Fibroblast of the aortic adventitia (primary cell): ENCODE measurements around the gene PRKACB. TPM values are rescaled to one million over a fixed set of nuclear protein-coding genes. Genes with fewer than 3 reads are reported as not detected.
"Not testable (repeated sequence)": the region's sequence is repeated elsewhere in the genome, so short reads cannot be mapped to it uniquely, and the experiment has no call there.

Source experiments
- DNase-seq: peaks from one replicate; pipeline ENCODE4 v3.0.0-alpha.2; 2010; ENCODE audit warnings: low read depth
- H3K4me3 ChIP-seq: 2 replicates; pipeline ENCODE4 v1.5.1; 2011; ENCODE audit warnings: low read depth, mild to moderate bottlenecking, control low read depth, low read length, moderate library complexity
- CTCF ChIP-seq: IDR thresholded peaks from 2 replicates; pipeline ENCODE4 v1.5.1; 2011; ENCODE audit warnings: mild to moderate bottlenecking, low read length, control low read depth, inconsistent platforms; ENCODE audit not compliant: insufficient read depth
- total RNA-seq: library from RNA; depleted of rRNA; stranded (reverse); fragments of >200 nt; gene quantifications from 2 replicates; pipeline ENCODE4 v1.2.3, GENCODE V29; 2012; ENCODE audit warnings: low replicate concordance

Gene PRKACB
- total RNA-seq, 1 donor: 30.3 TPM

DNA sequence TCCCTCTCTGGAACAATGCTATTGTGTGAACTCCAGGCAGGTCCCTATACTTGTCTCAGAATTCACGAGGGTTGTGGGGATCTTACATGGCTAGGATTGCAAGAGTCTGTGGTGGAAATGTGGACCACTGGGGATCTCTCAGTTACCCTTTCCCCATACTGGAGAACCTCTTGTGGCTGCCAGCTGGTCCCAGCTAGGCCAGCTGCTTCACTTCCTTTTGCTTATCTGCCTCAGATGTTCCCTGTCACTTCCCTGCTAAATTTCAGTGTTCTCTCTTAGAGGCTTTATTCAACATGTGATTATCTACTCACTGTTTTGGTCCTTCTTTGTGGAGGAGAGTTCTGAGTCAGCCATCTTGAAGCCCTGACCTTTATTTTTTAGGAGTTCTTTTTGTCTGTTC, 81.6 kb downstream of the PRKACB start:
- TF ChIP-seq CTCF: no peak
- H3K4me3 ChIP-seq: no peak overlapping the region
- DNase-seq: no peak

- not testable (repeated sequence) for DNase-seq
Observed at GRCh38 chr1:84232676-84233075, 88.6 kb downstream of the PRKACB start.

GRCh38 chr1:84236256-84236655, 92.2 kb downstream of the PRKACB start:
- TF ChIP-seq CTCF: no peak
- DNase-seq: no peak

More at GRCh38 chr1:84232676-84233075, 88.6 kb downstream of the PRKACB start:
- not testable (repeated sequence) for H3K4me3 ChIP-seq

GRCh38 chr1:84242641-84243040, 98.6 kb downstream of the PRKACB start:
- no peak for DNase-seq
- TF ChIP-seq CTCF: no peak
- no peak overlapping the region for H3K4me3 ChIP-seq

More at GRCh38 chr1:84236256-84236655, 92.2 kb downstream of the PRKACB start:
- no peak overlapping the region for H3K4me3 ChIP-seq

DNA sequence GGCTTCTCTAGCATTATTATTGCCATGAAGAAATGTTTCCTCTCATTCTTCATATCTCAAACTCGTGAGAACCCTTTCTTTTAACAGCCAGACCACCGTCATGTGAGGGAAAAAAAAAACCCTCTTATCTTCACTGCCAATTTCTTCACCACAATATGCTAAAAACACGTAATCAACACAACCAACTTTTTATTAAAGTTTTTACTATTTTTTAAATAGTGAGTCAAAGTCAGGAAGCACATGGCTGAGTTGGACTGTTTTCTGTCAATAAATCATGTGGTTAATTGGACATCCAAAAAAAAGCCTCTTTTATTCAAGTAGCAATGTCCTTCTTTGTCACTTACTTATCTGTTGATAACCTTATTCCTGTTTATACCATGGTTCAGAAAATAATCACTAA, 101.5 kb downstream of the PRKACB start:
- H3K4me3 ChIP-seq: no peak overlapping the region
- peak; percentile 46 for DNase-seq
- no peak for TF ChIP-seq CTCF

GRCh38 chr1:84246213-84246612, 102.1 kb downstream of the PRKACB start:
- H3K4me3 ChIP-seq: no peak overlapping the region
- no peak for TF ChIP-seq CTCF
- DNase-seq: no peak

DNA sequence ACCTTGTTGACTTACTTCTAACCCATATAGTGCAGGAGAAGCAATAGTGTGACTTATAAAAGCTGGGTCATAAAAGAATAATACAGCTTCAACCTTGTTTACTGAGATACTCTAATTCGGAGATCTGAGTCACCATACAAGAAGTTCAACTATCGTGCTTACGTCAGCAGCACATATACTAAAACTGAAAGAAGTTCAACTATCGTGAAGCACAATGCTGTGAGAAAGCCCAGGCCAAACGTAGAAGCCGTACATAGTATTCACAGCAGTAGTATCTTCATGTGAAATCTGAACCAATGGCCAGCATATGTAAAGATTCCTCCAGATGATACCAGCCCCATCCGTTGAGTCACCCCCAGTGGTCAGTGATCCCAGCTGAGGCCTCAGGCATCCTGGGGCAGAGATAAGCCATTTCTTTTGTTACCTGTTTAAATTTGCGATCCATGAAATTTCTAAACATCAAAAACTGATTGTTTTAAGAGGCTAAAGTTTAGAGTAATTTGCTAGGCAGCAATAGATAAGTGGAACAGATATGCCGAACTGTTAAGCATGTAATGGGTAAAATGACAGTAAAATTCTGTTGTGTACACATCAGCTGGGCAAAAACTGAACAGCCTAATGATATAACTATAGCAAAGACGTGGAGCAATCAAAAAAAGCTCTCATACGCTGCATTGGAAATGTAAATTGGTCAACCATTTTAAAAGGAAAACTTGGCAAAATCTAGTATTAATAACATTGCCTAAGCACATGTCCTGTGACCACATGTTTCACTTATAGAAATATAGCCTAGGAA, 103.6 kb downstream of the PRKACB start:
- TF ChIP-seq CTCF: no peak
- no peak overlapping the region for H3K4me3 ChIP-seq
- peak; percentile 60 for DNase-seq
